Trophoblast cell (in vitro differentiated cells and primary cell): ENCODE data around the gene RIN3.

Source experiments
- DNase-seq, 2 donors: peaks; one replicate each; pipeline ENCODE4 v3.0.0-alpha.2; 2016
- H2AFZ ChIP-seq: 2 replicates; pipeline ENCODE4 v1.6.1; 2013; ENCODE audit warnings: low read length, moderate library complexity, mild to moderate bottlenecking; ENCODE audit not compliant: insufficient read depth, poor library complexity
- H2AK5ac ChIP-seq: 2 replicates; pipeline ENCODE4 v1.6.1; 2013; ENCODE audit warnings: mild to moderate bottlenecking, low read length
- H2BK120ac ChIP-seq: 2 replicates; pipeline ENCODE4 v1.6.1; 2013; ENCODE audit warnings: low read length, mild to moderate bottlenecking, moderate library complexity; ENCODE audit not compliant: insufficient read depth, poor library complexity
- H2BK12ac ChIP-seq: 2 replicates; pipeline ENCODE4 v1.6.1; 2013; ENCODE audit warnings: mild to moderate bottlenecking, low read length, moderate library complexity
- H2BK5ac ChIP-seq: 2 replicates; pipeline ENCODE4 v1.6.1; 2013; ENCODE audit warnings: low read length, low read depth, moderate library complexity, mild to moderate bottlenecking; ENCODE audit not compliant: poor library complexity
- H3K14ac ChIP-seq: 2 replicates; pipeline ENCODE4 v1.6.1; 2013; ENCODE audit warnings: mild to moderate bottlenecking, low read length
- H3K18ac ChIP-seq: 2 replicates; pipeline ENCODE4 v1.6.1; 2013; ENCODE audit warnings: mild to moderate bottlenecking, low read length
- H3K23ac ChIP-seq: 2 replicates; pipeline ENCODE4 v1.6.1; 2013; ENCODE audit warnings: low read length
- H3K27ac ChIP-seq: 2 replicates; pipeline ENCODE4 v1.5.1; 2013; ENCODE audit warnings: low read depth, mild to moderate bottlenecking, inconsistent platforms, low read length, moderate library complexity
- H3K27me3 ChIP-seq: 2 replicates; pipeline ENCODE4 v1.6.1; 2013; ENCODE audit warnings: inconsistent platforms, mild to moderate bottlenecking, low read length, moderate library complexity; ENCODE audit not compliant: insufficient read depth
- H3K36me3 ChIP-seq, 2 experiments: 1 replicate in 1 of 2; 2 replicates in 1 of 2; pipeline ENCODE4 v1.6.1; 2013; ENCODE audit warnings: low read length in 2 of 2, mild to moderate bottlenecking in 2 of 2, moderate library complexity in 1 of 2; ENCODE audit not compliant: insufficient read depth in 2 of 2, control insufficient read depth in 1 of 2
- H3K4ac ChIP-seq: 2 replicates; pipeline ENCODE4 v1.6.1; 2013; ENCODE audit warnings: low read depth, mild to moderate bottlenecking, low read length, moderate library complexity
- H3K4me1 ChIP-seq, 2 experiments: 1 replicate in 1 of 2; 2 replicates in 1 of 2; pipeline ENCODE4 v1.6.1; 2013; ENCODE audit warnings: low read length in 2 of 2, mild to moderate bottlenecking in 2 of 2, moderate library complexity in 1 of 2; ENCODE audit not compliant: insufficient read depth in 2 of 2, control insufficient read depth in 1 of 2
- H3K4me2 ChIP-seq: 2 replicates; pipeline ENCODE4 v1.6.1; 2013; ENCODE audit warnings: inconsistent platforms, mild to moderate bottlenecking, low read length, moderate library complexity
- H3K4me3 ChIP-seq: 2 replicates; pipeline ENCODE4 v1.5.1; 2013; ENCODE audit warnings: mild to moderate bottlenecking, low read depth, low read length, inconsistent platforms
- H3K79me1 ChIP-seq: one replicate; pipeline ENCODE4 v1.6.1; 2013; ENCODE audit warnings: low read length
- H3K79me2 ChIP-seq: 2 replicates; pipeline ENCODE4 v1.6.1; 2013; ENCODE audit warnings: low read length, mild to moderate bottlenecking; ENCODE audit not compliant: control insufficient read depth, insufficient read depth, poor library complexity
- H3K9ac ChIP-seq: 2 replicates; pipeline ENCODE4 v1.6.1; 2013; ENCODE audit warnings: mild to moderate bottlenecking, low read length
- H3K9me3 ChIP-seq: 2 replicates; pipeline ENCODE4 v1.6.1; 2013; ENCODE audit warnings: low read depth, mild to moderate bottlenecking, control low read depth, inconsistent platforms, low read length; ENCODE audit not compliant: insufficient read depth
- H4K12ac ChIP-seq: 2 replicates; pipeline ENCODE4 v1.6.1; 2013; ENCODE audit warnings: low read depth, mild to moderate bottlenecking, low read length, moderate library complexity
- H4K8ac ChIP-seq: 2 replicates; pipeline ENCODE4 v1.6.1; 2013; ENCODE audit warnings: low read depth, mild to moderate bottlenecking, low read length, moderate library complexity
- H4K91ac ChIP-seq: one replicate; pipeline ENCODE4 v1.6.1; 2013; ENCODE audit warnings: low read depth, mild to moderate bottlenecking, low read length, moderate library complexity
- WGBS: extraction: QIAGEN DNeasy Blood & Tissue Kit; methylation state at CpG from one replicate; pipeline ENCODE4 v1.1.7; 2013; ENCODE audit warnings: missing lambda C conversion rate; ENCODE audit not compliant: insufficient read length, insufficient coverage; ENCODE audit errors: extremely low coverage; 5-methylcytosine and 5-hydroxymethylcytosine counted together

Gene RIN3

GRCh38 chr14:92539875-92540274 is 26.3 kb downstream of the RIN3 start:
- no CpG with 5 or more reads among the region's 12 CpGs for WGBS
- DNase-seq = peak in 1 of 2 donors; percentile 34
- Histone ChIP-seq H4K12ac (no peak overlapping the region), H3K4ac (no peak overlapping the region), H2BK12ac (no peak overlapping the region), H2BK120ac (peak overlapping the region; percentile 4), H3K27me3 (no peaks in the 10 kb centered on the region), H3K79me2 (peaks cover 2% of the 10 kb centered on the region), H3K36me3 (no peaks in the 10 kb centered on the region), H3K79me1 (peaks cover 12% of the 10 kb centered on the region), H3K18ac (peak overlapping the region; percentile 34), H3K9ac (no peak overlapping the region), H3K4me1 (peaks cover 22 to 30% of the 10 kb centered on the region in 2 experiments), H3K4me2 (no peak overlapping the region), H2AK5ac (no peak overlapping the region), H2BK5ac (peak overlapping the region; percentile 4), H3K14ac (peak overlapping the region; percentile 14), H4K91ac (peak overlapping the region; percentile 56), H3K9me3 (no peaks in the 10 kb centered on the region), H3K23ac (no peak overlapping the region), H3K27ac (peak overlapping the region; percentile 62), H3K4me3 (no peak overlapping the region), H2AFZ (no peak overlapping the region), H4K8ac (peak overlapping the region; percentile 13)

- H3K14ac ChIP-seq = peak overlapping the region; percentile 15
- H3K4me1 ChIP-seq = peaks cover 22 to 30% of the 10 kb centered on the region in 2 experiments
- no peaks in the 10 kb centered on the region for H3K36me3 ChIP-seq
- DNase-seq = peak; percentile 60 to 62
- H3K4me3 ChIP-seq = no peak overlapping the region
- H3K27ac ChIP-seq = peak overlapping the region; percentile 62
- H3K9ac ChIP-seq = no peak overlapping the region
- H3K4me2 ChIP-seq = no peak overlapping the region
- H2AFZ ChIP-seq = no peak overlapping the region
- peak overlapping the region; percentile 50 for H4K8ac ChIP-seq
- peak overlapping the region; percentile 25 for H3K4ac ChIP-seq
- no peaks in the 10 kb centered on the region for H3K9me3 ChIP-seq
- no peak overlapping the region for H3K23ac ChIP-seq
- no peak overlapping the region for H2BK12ac ChIP-seq
- no peak overlapping the region for H2BK120ac ChIP-seq
- H3K79me1 ChIP-seq = peaks cover 12% of the 10 kb centered on the region
- H2BK5ac ChIP-seq = no peak overlapping the region
- H3K27me3 ChIP-seq = no peaks in the 10 kb centered on the region
- WGBS = no CpG with 5 or more reads among the region's 6 CpGs
- no peak overlapping the region for H2AK5ac ChIP-seq
- H4K91ac ChIP-seq = peak overlapping the region; percentile 11
- peak overlapping the region; percentile 26 for H4K12ac ChIP-seq
- H3K79me2 ChIP-seq = peaks cover 2% of the 10 kb centered on the region
- H3K18ac ChIP-seq = peak overlapping the region; percentile 3
Observed at GRCh38 chr14:92540472-92541048, 27.0 kb downstream of the RIN3 start.

- Histone ChIP-seq H2BK120ac (no peak overlapping the region), H3K79me2 (peaks cover 2% of the 10 kb centered on the region), H4K91ac (peak overlapping the region; percentile 22), H3K4ac (no peak overlapping the region), H3K36me3 (no peaks in the 10 kb centered on the region), H3K27ac (peak overlapping the region; percentile 76), H4K12ac (no peak overlapping the region), H4K8ac (no peak overlapping the region), H3K9ac (no peak overlapping the region), H3K9me3 (no peaks in the 10 kb centered on the region), H3K4me1 (peaks cover 22 to 30% of the 10 kb centered on the region in 2 experiments), H3K4me3 (no peak overlapping the region), H3K18ac (no peak overlapping the region), H2AK5ac (no peak overlapping the region), H3K14ac (no peak overlapping the region), H2BK5ac (no peak overlapping the region), H3K27me3 (no peaks in the 10 kb centered on the region), H3K23ac (no peak overlapping the region), H3K79me1 (peaks cover 12% of the 10 kb centered on the region), H2AFZ (no peak overlapping the region), H2BK12ac (no peak overlapping the region), H3K4me2 (no peak overlapping the region)
- WGBS = no CpG with 5 or more reads among the region's 8 CpGs
- DNase-seq = no peak
Observed at GRCh38 chr14:92542766-92543554, 29.4 kb downstream of the RIN3 start.

- Histone ChIP-seq H2BK12ac (no peak overlapping the region), H2AFZ (no peak overlapping the region), H3K9me3 (no peaks in the 10 kb centered on the region), H3K27me3 (no peaks in the 10 kb centered on the region), H3K27ac (peak overlapping the region; percentile 76), H2AK5ac (no peak overlapping the region), H3K4me3 (no peak overlapping the region), H3K4ac (no peak overlapping the region), H3K4me2 (no peak overlapping the region), H3K4me1 (peaks cover 22 to 30% of the 10 kb centered on the region in 2 experiments), H4K8ac (peak overlapping the region; percentile 31), H3K18ac (no peak overlapping the region), H2BK5ac (peak overlapping the region; percentile 70), H3K79me2 (peaks cover 2% of the 10 kb centered on the region), H3K23ac (no peak overlapping the region), H3K36me3 (no peaks in the 10 kb centered on the region), H3K9ac (no peak overlapping the region), H3K79me1 (peaks cover 12% of the 10 kb centered on the region), H4K12ac (no peak overlapping the region), H2BK120ac (no peak overlapping the region), H4K91ac (peak overlapping the region; percentile 36), H3K14ac (no peak overlapping the region)
- peak; percentile 63 to 72 for DNase-seq
- WGBS = no CpG with 5 or more reads among the region's 6 CpGs
Observed at GRCh38 chr14:92544051-92544720, 30.6 kb downstream of the RIN3 start.
